ENCODE data around the gene LGALS9.
"Not testable (repeated sequence)": the region's sequence is repeated elsewhere in the genome, so short reads cannot be mapped to it uniquely, and the experiment has no call there.

DNA sequence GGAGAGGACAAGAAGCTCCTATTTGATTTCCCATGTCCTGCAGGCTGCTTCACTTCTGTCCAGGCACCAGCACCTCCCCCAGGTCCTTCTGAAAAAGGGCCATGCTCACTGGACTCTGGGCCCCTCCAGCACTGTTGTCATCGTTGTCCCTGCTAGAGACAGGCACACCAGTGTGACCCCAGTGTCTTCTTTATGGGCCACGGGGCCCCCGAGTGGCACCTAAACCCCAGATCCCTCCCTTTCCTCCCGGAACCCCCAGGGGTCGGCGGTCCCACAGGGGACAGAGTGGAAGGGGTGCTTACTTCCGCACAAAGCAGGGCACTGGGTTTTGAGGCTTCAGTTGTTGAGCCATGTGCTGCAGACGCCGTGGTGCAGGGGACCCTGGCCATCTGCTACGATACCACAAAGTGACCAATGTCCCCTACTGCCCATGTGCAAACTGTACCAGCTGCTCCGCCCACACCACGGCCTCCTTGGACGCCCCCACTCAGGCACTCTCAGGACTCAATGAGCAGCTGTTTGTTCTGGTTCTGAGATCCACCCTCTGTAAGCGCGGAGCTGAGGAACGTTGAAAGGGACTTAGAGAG is 24.6 kb downstream of the LGALS9 start:
- TF ChIP-seq, protein P1, sequence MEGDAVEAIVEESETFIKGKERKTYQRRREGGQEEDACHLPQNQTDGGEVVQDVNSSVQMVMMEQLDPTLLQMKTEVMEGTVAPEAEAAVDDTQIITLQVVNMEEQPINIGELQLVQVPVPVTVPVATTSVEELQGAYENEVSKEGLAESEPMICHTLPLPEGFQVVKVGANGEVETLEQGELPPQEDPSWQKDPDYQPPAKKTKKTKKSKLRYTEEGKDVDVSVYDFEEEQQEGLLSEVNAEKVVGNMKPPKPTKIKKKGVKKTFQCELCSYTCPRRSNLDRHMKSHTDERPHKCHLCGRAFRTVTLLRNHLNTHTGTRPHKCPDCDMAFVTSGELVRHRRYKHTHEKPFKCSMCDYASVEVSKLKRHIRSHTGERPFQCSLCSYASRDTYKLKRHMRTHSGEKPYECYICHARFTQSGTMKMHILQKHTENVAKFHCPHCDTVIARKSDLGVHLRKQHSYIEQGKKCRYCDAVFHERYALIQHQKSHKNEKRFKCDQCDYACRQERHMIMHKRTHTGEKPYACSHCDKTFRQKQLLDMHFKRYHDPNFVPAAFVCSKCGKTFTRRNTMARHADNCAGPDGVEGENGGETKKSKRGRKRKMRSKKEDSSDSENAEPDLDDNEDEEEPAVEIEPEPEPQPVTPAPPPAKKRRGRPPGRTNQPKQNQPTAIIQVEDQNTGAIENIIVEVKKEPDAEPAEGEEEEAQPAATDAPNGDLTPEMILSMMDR (conservative IDR thresholded peaks at IDR 0.05 in 1 of 2, IDR thresholded peaks at IDR 0.05 in 1 of 2; ENCODE audit: low read depth in 1 of 2, low read length in 2 of 2) = not testable (repeated sequence)
- TF ChIP-seq EZH2 (IDR thresholded peaks at IDR 0.05; ENCODE audit: low read length, missing control alignments) = not testable (repeated sequence)
